Stimulated activated memory B cell treated with anti-CD40 and anti-IgM and Interleukin-4, amounts not matched to agents 10 μg/mL and 1 μg/mL and 100 μg/mL, for 72 hours (primary cell): ENCODE measurements around the gene OR1G1.
"Not testable (repeated sequence)": the region's sequence is repeated elsewhere in the genome, so short reads cannot be mapped to it uniquely, and the experiment has no call there.

Experiments used
- ATAC-seq: fragments of 150-1000 bp; cut with Tn5 transposase; 2 replicates; pipeline ENCODE4 v1.10.0; 2021
- H3K27ac Mint-ChIP-seq: one replicate; pipeline ENCODE4 v1.8.0; 2022; ENCODE audit warnings: mild to moderate bottlenecking, mixed read lengths
- H3K27me3 Mint-ChIP-seq: one replicate; pipeline ENCODE4 v1.8.0; 2022; ENCODE audit warnings: mixed read lengths
- H3K36me3 Mint-ChIP-seq: one replicate; pipeline ENCODE4 v1.8.0; 2022; ENCODE audit warnings: mixed read lengths
- H3K4me1 Mint-ChIP-seq: one replicate; pipeline ENCODE4 v1.8.0; 2022; ENCODE audit warnings: mixed read lengths
- H3K4me3 Mint-ChIP-seq: one replicate; pipeline ENCODE4 v1.8.0; 2022; ENCODE audit warnings: mild to moderate bottlenecking, moderate library complexity, mixed read lengths
- H3K9me3 Mint-ChIP-seq: one replicate; pipeline ENCODE4 v1.8.0; 2022; ENCODE audit warnings: mixed read lengths

OR1G1 gene

DNA sequence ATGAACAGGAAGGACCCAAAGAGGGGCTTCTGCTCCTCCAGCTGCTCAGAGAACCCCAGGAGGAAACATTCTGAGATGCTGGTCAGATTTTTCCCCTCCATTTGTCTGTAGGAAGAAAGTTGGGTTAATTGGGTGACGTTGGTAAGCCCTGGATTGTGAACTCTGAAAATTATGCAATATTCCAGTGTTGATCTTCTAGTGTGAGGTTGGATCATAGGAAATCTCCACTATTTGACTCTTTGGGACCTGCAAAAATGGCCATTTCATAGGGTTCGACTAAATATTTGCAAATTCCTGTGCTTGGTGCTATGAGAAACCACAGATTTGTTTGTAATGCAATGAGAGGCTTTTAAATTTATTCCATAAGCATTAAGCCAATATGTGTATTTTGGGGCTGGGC is at the start of gene OR1G1:
OR1G1 (minus strand) TSS at position 101 of the 400 bp plus-strand sequence; CDS start at position 101, 0 bp downstream.
- H3K27ac Mint-ChIP-seq: no peak within 1 kb of the TSS
- H3K4me3 Mint-ChIP-seq: no peak within 1 kb of the TSS
- peaks cover 34% of the 10 kb centered on the region for H3K27me3 Mint-ChIP-seq
- peaks cover 4% of the 10 kb centered on the region for H3K4me1 Mint-ChIP-seq
- no peaks in the 10 kb centered on the region for H3K9me3 Mint-ChIP-seq
- no peaks in the 10 kb centered on the region for H3K36me3 Mint-ChIP-seq
- ATAC-seq: no peak

DNA sequence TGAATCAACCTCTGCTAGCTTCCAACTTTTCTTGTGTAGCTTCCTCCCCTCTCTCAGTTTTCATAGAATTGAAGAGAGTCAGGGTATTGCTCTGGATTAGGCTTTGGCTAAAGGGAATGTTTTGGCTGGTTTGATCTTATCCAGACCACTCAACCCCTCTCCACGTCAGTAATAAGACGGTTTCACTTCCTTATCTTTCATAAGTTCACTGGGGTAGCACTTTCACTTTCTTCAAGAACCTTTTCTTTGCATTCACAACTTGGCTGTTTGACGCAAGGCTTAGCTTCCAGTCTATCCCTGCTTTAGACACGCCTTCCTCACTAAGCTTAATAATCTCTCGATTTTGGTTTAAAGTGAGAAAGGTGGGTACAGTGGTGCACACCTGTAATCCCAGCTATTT is 40.2 kb upstream of the OR1G1 start:
- peak overlapping the region; percentile 58 for H3K27ac Mint-ChIP-seq

DNA sequence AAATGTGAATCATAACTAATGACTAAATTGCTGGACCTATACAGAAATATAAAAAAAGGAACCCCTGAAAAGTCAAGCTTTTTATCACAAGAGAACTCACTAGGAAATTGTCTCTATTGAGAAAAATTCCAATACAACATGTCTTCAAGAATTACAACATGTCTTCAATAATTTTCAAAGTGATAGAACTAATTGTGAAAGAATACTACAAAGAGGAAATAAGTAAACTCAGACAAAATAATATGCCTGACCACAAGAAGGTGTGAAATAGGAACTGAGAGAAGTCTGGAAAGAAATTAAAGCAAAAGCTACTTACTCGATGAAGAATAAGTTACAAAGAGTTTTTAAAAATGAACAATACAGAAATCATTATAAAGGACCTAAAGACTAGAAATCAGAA is 29.9 kb upstream of the OR1G1 start:
- ATAC-seq: peak; percentile 69
- peaks cover 2% of the 10 kb centered on the region for H3K9me3 Mint-ChIP-seq
- peaks cover 20% of the 10 kb centered on the region for H3K4me1 Mint-ChIP-seq
- H3K27ac Mint-ChIP-seq: peak overlapping the region; percentile 40
- no peak overlapping the region for H3K4me3 Mint-ChIP-seq
- H3K27me3 Mint-ChIP-seq: peaks cover 15% of the 10 kb centered on the region
- H3K36me3 Mint-ChIP-seq: no peaks in the 10 kb centered on the region

More for the DNA sequence above, 40.2 kb upstream of the OR1G1 start:
- ATAC-seq: peak; percentile 94
- no peaks in the 10 kb centered on the region for H3K27me3 Mint-ChIP-seq
- H3K4me3 Mint-ChIP-seq: peak overlapping the region; percentile 11
- H3K9me3 Mint-ChIP-seq: peaks cover 13% of the 10 kb centered on the region
- H3K4me1 Mint-ChIP-seq: peaks cover 21% of the 10 kb centered on the region
- no peaks in the 10 kb centered on the region for H3K36me3 Mint-ChIP-seq

DNA sequence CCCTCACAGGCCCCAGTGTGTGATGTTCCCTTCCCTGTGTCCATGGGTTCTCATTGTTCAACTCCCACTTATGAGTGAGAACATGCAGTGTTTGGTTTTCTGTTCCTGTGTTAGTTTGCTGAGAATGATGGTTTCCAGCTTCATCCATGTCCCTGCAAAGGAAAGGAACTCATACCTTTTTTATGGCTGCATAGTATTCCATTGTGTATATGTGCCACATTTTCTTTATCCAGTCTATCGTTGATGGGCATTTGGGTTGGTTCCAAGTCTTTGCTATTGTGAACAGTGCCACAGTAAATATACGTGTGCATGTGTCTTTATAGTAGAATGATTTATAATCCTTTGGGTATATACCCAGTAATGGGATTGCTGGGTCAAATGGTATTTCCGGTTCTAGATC is 10.1 kb upstream of the OR1G1 start:
- H3K27me3 Mint-ChIP-seq, ATAC-seq, H3K4me3 Mint-ChIP-seq: not testable (repeated sequence)

DNA sequence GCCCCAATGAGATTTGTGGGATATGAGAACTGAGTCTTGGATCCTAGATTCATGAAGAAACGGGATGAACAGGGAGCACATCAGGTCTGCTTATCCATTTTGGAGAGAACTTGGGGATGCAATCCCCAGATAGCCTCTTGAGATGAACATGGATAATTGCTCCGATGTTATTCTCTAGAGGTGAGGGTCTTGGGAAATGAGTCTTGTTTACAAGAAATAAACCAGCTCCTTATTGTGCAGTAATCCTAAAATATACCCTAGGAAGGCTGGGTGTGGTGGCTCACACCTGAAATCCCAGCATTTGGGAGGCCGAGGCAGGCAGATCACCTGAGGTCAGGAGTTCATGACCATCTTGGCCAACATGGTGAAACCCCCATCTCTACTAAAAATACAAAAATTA is 23.0 kb downstream of the OR1G1 start, which contains the start of gene OR1D2:
OR1D2 (minus strand) TSS at position 101 of the 400 bp plus-strand sequence. CDS start 11,426 bp downstream, outside the sequence.
- H3K4me1 Mint-ChIP-seq: no peaks in the 10 kb centered on the region
- peaks cover 12% of the 10 kb centered on the region for H3K36me3 Mint-ChIP-seq
- H3K27ac Mint-ChIP-seq: no peak within 1 kb of the TSS

More for the DNA sequence above, 10.1 kb upstream of the OR1G1 start:
- H3K4me1 Mint-ChIP-seq, H3K27ac Mint-ChIP-seq, H3K36me3 Mint-ChIP-seq: not testable (repeated sequence)
- H3K9me3 Mint-ChIP-seq: peaks cover 12% of the 10 kb centered on the region

More for the DNA sequence above, 23.0 kb downstream of the OR1G1 start, which contains the start of gene OR1D2:
- ATAC-seq: no peak
- peaks cover 21% of the 10 kb centered on the region for H3K9me3 Mint-ChIP-seq
- H3K4me3 Mint-ChIP-seq: no peak within 1 kb of the TSS
- H3K27me3 Mint-ChIP-seq: peaks cover 14% of the 10 kb centered on the region
